ENCODE results near the gene PNKD. TPM values are rescaled to one million over a fixed set of nuclear protein-coding genes. Genes with fewer than 3 reads are reported as not detected.
"Not testable (repeated sequence)": the region's sequence is repeated elsewhere in the genome, so short reads cannot be mapped to it uniquely, and the experiment has no call there.

The PNKD gene
- total and polyA plus RNA-seq, 2 donors (not counting 1 experiment from before 2014, with no cell fraction given): 27.7 to 29.1 TPM

- no peak overlapping the region for H2AFZ ChIP-seq (ENCODE audit: low read length)
- H3K27me3 ChIP-seq (ENCODE audit: control insufficient read depth, insufficient read depth, low read length): no peaks in the 10 kb centered on the region
- no peaks in the 10 kb centered on the region for H3K9me3 ChIP-seq (ENCODE audit: control insufficient read depth, insufficient read depth, low read depth, low read length)
- H3K4me2 ChIP-seq (ENCODE audit: extremely low read depth, insufficient read depth, low read length): no peak overlapping the region
- no peak for TF ChIP-seq EZH2 (IDR thresholded peaks at IDR 0.05; ENCODE audit: low read length, missing control alignments)
- no peak for TF ChIP-seq CTCF (conservative IDR thresholded peaks at IDR 0.05 in 1 of 2, IDR thresholded peaks at IDR 0.05 in 1 of 2; ENCODE audit: low read depth in 1 of 2, low read length in 2 of 2)
- H3K4me1 ChIP-seq (ENCODE audit: control insufficient read depth, extremely low read depth, insufficient read depth, low read length): no peaks in the 10 kb centered on the region
- no peaks in the 10 kb centered on the region for H3K36me3 ChIP-seq (ENCODE audit: control insufficient read depth, insufficient read depth, low read length)
- no peak overlapping the region for H3K4me3 ChIP-seq (replicated peaks in 1 of 4; ENCODE audit: control extremely low read depth in 1 of 4, insufficient read depth in 1 of 4, low read depth in 3 of 4, low read length in 4 of 4)
- no peaks in the 10 kb centered on the region for H4K20me1 ChIP-seq (ENCODE audit: control insufficient read depth, extremely low read depth, insufficient read depth, low read length)
- no peak overlapping the region for H3K9ac ChIP-seq (ENCODE audit: insufficient read depth, low read length)
- no peaks in the 10 kb centered on the region for H3K79me2 ChIP-seq (ENCODE audit: control insufficient read depth, insufficient read depth, low read length)
- DNase-seq (ENCODE audit: low read depth in 2 of 2): no peak
- no peak overlapping the region for H3K27ac ChIP-seq (ENCODE audit: insufficient read depth, low read length)
Observed at GRCh38 chr2:218306184-218306920, 36.0 kb downstream of the PNKD start.

- DNase-seq (ENCODE audit: low read depth in 2 of 2): no peak
- H3K79me2 ChIP-seq (ENCODE audit: control insufficient read depth, insufficient read depth, low read length): no peaks in the 10 kb centered on the region
- TF ChIP-seq EZH2 (IDR thresholded peaks at IDR 0.05; ENCODE audit: low read length, missing control alignments) (no peak), CTCF (conservative IDR thresholded peaks at IDR 0.05 in 1 of 2, IDR thresholded peaks at IDR 0.05 in 1 of 2; ENCODE audit: low read depth in 1 of 2, low read length in 2 of 2) (no peak)
- H2AFZ ChIP-seq (ENCODE audit: low read length): no peak overlapping the region
- no peaks in the 10 kb centered on the region for H3K4me1 ChIP-seq (ENCODE audit: control insufficient read depth, extremely low read depth, insufficient read depth, low read length)
- no peak overlapping the region for H3K9ac ChIP-seq (ENCODE audit: insufficient read depth, low read length)
- no peak overlapping the region for H3K4me3 ChIP-seq (replicated peaks in 1 of 4; ENCODE audit: control extremely low read depth in 1 of 4, insufficient read depth in 1 of 4, low read depth in 3 of 4, low read length in 4 of 4)
- no peak overlapping the region for H3K4me2 ChIP-seq (ENCODE audit: extremely low read depth, insufficient read depth, low read length)
- H3K27me3 ChIP-seq (ENCODE audit: control insufficient read depth, insufficient read depth, low read length): no peaks in the 10 kb centered on the region
- no peaks in the 10 kb centered on the region for H3K36me3 ChIP-seq (ENCODE audit: control insufficient read depth, insufficient read depth, low read length)
- H3K9me3 ChIP-seq (ENCODE audit: control insufficient read depth, insufficient read depth, low read depth, low read length): no peaks in the 10 kb centered on the region
- H3K27ac ChIP-seq (ENCODE audit: insufficient read depth, low read length): no peak overlapping the region
- no peaks in the 10 kb centered on the region for H4K20me1 ChIP-seq (ENCODE audit: control insufficient read depth, extremely low read depth, insufficient read depth, low read length)
Observed at GRCh38 chr2:218307415-218308090, 37.2 kb downstream of the PNKD start.

GRCh38 chr2:218310853-218311540 is 40.7 kb downstream of the PNKD start:
- Histone ChIP-seq H3K4me1 (ENCODE audit: control insufficient read depth, extremely low read depth, insufficient read depth, low read length) (no peaks in the 10 kb centered on the region), H3K36me3 (ENCODE audit: control insufficient read depth, insufficient read depth, low read length) (no peaks in the 10 kb centered on the region), H2AFZ (ENCODE audit: low read length) (no peak overlapping the region), H3K27me3 (ENCODE audit: control insufficient read depth, insufficient read depth, low read length) (no peaks in the 10 kb centered on the region), H3K27ac (ENCODE audit: insufficient read depth, low read length) (no peak overlapping the region), H3K4me3 (replicated peaks in 1 of 4; ENCODE audit: control extremely low read depth in 1 of 4, insufficient read depth in 1 of 4, low read depth in 3 of 4, low read length in 4 of 4) (no peak overlapping the region), H3K79me2 (ENCODE audit: control insufficient read depth, insufficient read depth, low read length) (no peaks in the 10 kb centered on the region), H3K9me3 (ENCODE audit: control insufficient read depth, insufficient read depth, low read depth, low read length) (no peaks in the 10 kb centered on the region), H4K20me1 (ENCODE audit: control insufficient read depth, extremely low read depth, insufficient read depth, low read length) (no peaks in the 10 kb centered on the region), H3K9ac (ENCODE audit: insufficient read depth, low read length) (no peak overlapping the region), H3K4me2 (ENCODE audit: extremely low read depth, insufficient read depth, low read length) (no peak overlapping the region)
- DNase-seq (ENCODE audit: low read depth in 2 of 2): no peak
- TF ChIP-seq EZH2 (IDR thresholded peaks at IDR 0.05; ENCODE audit: low read length, missing control alignments) (no peak), CTCF (conservative IDR thresholded peaks at IDR 0.05 in 1 of 2, IDR thresholded peaks at IDR 0.05 in 1 of 2; ENCODE audit: low read depth in 1 of 2, low read length in 2 of 2) (no peak)

GRCh38 chr2:218311541-218312266 is 41.4 kb downstream of the PNKD start:
- H2AFZ ChIP-seq (ENCODE audit: low read length); DNase-seq (ENCODE audit: low read depth in 2 of 2); H3K4me3 ChIP-seq (replicated peaks in 1 of 4; ENCODE audit: control extremely low read depth in 1 of 4, insufficient read depth in 1 of 4, low read depth in 3 of 4, low read length in 4 of 4): not testable (repeated sequence)

More at GRCh38 chr2:218311541-218312266, 41.4 kb downstream of the PNKD start:
- H3K27ac ChIP-seq (ENCODE audit: insufficient read depth, low read length); H3K9ac ChIP-seq (ENCODE audit: insufficient read depth, low read length); H3K9me3 ChIP-seq (ENCODE audit: control insufficient read depth, insufficient read depth, low read depth, low read length); H3K4me2 ChIP-seq (ENCODE audit: extremely low read depth, insufficient read depth, low read length); H3K27me3 ChIP-seq (ENCODE audit: control insufficient read depth, insufficient read depth, low read length); H3K79me2 ChIP-seq (ENCODE audit: control insufficient read depth, insufficient read depth, low read length); H3K36me3 ChIP-seq (ENCODE audit: control insufficient read depth, insufficient read depth, low read length); H4K20me1 ChIP-seq (ENCODE audit: control insufficient read depth, extremely low read depth, insufficient read depth, low read length); H3K4me1 ChIP-seq (ENCODE audit: control insufficient read depth, extremely low read depth, insufficient read depth, low read length): not testable (repeated sequence)
